Measurements from ENCODE around the gene BMI1.
A peak's percentile ranks its signal among the peaks of the same experiment; 100 is the strongest.

The BMI1 gene

DNA sequence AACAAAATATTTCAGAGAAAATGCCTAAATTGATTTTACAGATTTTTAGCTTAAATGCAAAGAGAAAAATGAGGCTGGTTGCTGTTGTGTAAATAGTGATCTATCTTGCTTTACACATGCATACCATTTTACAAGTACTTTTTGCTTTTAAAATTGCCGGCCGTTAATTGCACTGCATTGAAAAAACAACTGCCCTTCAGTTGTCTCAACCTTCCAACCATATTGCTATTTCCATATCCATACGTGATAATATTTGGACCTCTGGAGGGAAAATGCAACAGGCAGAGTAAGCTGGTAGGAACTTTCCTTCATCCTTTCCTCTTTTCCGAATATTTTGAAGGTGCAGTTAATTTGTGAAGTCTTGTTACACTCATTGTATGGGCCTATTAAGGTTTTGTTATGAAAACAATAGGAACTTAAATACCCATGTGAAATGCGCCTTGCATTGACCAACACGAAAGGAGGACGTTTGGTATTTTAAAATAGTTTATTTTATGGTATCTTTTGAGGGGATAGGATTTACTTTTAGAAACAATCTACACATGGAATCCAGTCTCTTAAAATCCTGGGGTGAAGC, 11.3 kb downstream of the BMI1 start:
- DNase-seq (ENCODE audit: low read depth), result no peak
- TF ChIP-seq, protein P1, sequence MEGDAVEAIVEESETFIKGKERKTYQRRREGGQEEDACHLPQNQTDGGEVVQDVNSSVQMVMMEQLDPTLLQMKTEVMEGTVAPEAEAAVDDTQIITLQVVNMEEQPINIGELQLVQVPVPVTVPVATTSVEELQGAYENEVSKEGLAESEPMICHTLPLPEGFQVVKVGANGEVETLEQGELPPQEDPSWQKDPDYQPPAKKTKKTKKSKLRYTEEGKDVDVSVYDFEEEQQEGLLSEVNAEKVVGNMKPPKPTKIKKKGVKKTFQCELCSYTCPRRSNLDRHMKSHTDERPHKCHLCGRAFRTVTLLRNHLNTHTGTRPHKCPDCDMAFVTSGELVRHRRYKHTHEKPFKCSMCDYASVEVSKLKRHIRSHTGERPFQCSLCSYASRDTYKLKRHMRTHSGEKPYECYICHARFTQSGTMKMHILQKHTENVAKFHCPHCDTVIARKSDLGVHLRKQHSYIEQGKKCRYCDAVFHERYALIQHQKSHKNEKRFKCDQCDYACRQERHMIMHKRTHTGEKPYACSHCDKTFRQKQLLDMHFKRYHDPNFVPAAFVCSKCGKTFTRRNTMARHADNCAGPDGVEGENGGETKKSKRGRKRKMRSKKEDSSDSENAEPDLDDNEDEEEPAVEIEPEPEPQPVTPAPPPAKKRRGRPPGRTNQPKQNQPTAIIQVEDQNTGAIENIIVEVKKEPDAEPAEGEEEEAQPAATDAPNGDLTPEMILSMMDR (conservative IDR thresholded peaks at IDR 0.05; ENCODE audit: control insufficient read depth, insufficient read depth, low read depth, low read length), result no peak
- H3K4me3 ChIP-seq (ENCODE audit: control insufficient read depth, low read depth, low read length), result no peak overlapping the region

DNA sequence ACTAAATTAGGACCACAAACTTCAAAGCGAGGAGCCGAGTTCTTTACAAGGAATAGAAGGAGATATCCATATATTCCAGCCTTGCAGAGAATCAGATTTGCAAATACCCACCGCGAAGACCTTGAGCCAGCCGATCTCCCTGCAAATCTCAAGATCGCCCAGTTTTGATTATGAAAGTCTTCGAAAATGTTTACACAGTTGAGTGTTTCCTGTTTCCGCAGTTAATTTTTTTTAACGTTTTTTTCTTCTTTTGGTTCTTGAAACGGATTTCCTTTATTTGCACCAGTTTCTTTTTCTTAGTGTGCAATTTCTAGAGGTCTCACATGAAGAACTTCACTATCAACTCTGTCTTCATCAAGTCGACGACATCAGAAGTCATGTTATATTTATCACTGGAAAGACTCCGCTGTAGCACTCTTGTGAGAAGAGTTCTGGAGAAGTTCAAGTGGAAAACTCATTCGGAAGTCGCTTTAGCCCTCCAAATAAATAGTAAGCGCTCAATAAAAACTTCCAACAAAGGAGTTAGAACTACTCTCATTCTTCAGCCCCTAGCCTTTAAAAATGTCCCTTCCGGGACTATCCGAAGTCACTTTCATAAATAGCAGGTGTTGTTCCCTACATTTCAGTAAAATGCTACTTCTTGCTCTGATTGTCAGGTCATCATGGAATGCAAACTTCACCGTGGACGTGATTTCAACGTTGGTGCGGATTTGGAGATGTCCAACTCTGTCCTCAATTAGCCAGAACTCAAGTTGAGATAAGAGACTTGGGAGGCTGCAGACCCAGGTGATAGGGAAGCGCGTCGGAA, 12.5 kb downstream of the BMI1 start:
- no peak overlapping the region for H3K4me3 ChIP-seq (ENCODE audit: control insufficient read depth, low read depth, low read length)
- no peak for DNase-seq (ENCODE audit: low read depth)
- TF ChIP-seq, protein P1 (conservative IDR thresholded peaks at IDR 0.05; ENCODE audit: control insufficient read depth, insufficient read depth, low read depth, low read length), result no peak

DNA sequence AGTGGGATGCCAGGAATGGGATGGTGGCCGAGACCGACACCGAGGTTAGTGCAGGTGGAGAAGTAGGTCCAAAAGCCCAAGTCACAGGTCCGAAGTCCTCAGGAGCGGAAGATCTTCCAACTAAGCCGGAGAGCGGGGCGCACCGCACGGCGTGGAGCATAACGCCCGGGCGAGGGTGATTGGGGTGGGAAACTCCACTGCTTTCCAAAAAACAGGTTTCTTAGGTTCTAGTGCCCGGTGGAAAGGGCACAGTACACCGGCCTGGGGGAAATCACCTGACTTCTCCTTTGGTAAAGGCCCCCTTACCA, 13.0 kb downstream of the BMI1 start:
- H3K4me3 ChIP-seq (ENCODE audit: control insufficient read depth, low read depth, low read length), result no peak overlapping the region

DNA sequence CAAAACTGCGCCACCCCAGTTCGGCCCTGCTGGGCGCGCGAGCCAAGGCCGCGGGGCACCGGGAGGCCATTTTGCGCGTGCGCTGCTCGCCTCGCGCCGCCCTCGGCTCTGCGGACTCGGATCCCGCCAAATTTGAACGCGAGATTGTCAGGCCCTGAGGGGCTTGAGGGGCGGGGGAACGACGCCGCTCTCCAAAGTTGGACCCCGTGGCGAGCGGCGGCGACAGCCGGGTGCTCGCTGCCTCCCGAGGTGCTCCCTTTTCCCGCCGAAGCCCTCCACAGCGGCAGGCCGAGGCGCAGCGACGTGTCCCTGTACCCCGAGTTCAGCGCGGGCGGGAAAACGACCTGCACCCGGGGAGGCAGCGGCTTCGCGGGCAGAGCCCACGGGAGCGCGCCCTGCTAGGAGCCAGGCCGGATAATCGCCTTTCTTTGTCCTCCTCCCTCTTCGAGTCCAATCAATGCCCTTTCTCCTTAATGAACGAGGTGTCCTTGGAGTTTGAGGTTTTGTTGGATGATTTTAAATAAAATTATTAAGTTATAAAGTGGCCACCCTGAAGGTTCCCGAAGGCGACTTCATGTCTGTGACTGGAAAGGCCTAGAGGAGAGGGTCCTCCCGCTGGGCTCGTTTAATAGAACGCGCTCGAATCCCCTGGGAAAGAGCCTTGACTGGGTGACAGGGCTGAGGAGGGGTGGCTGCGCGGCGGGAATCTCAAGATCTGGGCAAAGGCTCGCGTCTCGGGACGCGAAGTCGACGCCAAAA, 13.7 kb downstream of the BMI1 start:
- H3K4me3 ChIP-seq (ENCODE audit: control insufficient read depth, low read depth, low read length), result peak overlapping the region; percentile 40
- DNase-seq (ENCODE audit: low read depth), result no peak
- TF ChIP-seq, protein P1 (conservative IDR thresholded peaks at IDR 0.05; ENCODE audit: control insufficient read depth, insufficient read depth, low read depth, low read length), result no peak

More for the DNA sequence above, 13.0 kb downstream of the BMI1 start:
- TF ChIP-seq, protein P1 (conservative IDR thresholded peaks at IDR 0.05; ENCODE audit: control insufficient read depth, insufficient read depth, low read depth, low read length), result no peak
- no peak for DNase-seq (ENCODE audit: low read depth)

DNA sequence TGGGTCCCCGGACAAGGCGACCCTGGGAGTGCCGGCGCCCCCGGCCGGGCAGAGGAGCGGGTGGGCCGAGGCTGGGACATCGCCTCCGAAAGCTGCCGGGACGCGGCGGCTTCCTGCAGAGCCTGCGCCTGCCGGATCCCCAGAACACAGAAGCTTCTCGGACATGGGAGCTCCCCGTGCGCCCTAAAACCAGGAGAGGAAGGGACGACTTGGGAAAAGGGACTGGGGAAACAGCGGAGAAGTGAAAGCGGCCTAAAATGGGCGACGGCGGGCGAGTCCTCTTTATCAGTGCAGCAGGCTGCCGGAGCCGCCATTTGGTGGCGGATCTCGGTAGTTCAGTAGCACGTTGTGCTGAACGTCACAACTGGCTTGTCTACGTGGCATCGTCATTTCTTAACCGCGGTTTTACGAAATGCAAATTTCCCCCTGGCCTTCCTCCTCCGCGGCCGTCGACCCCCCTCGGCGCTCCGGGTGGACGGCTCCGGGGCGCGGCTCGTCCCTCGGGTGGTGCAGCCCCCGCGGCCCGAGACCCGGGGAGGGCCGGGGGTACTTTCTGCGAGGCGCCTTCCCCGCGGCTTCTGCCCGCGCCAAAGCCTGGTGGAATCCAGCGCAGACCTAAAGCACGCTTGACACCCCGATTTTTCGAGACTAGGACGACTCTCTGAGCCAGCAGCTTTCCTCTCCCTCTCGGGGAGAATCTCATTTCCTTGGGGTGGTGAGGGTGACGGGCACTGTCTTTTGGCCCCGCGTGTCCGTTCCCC, 14.5 kb downstream of the BMI1 start:
- DNase-seq (ENCODE audit: low read depth), result peak; percentile 71
- TF ChIP-seq, protein P1 (conservative IDR thresholded peaks at IDR 0.05; ENCODE audit: control insufficient read depth, insufficient read depth, low read depth, low read length), result no peak
- peak overlapping the region; percentile 40 for H3K4me3 ChIP-seq (ENCODE audit: control insufficient read depth, low read depth, low read length)

DNA sequence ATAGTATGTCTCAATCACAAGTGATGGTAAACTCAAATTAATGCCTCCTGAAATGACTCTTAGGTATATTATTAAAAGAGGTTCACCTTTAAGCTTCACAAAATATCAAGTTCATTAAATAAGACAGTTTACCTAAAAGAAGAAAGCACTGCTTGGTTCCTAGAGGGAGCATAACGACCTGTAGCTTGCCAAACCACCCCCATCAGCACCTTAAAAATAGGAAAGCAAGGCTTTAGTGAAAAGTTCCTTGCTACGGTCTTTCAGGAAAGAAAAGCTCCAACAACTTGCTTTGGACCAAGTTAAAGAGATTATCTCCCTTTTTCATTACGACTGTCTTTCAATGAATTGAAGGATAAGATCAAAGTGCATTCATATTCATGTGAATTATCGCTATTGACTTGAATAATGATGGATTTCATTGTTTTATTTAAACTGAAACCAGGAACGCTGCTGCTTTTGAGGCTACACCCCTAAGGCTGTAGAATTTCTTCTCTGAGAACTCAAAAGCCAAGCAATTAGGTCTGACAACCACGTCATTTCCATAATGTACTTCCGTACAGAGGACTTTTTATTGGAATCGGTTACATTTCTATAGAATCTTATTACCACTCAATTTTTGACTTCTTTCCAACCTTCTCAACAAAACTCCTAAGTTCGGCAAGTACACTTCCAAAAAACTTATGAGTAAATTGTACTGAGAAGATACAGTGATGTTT, 17.4 kb downstream of the BMI1 start:
- H3K4me3 ChIP-seq (ENCODE audit: control insufficient read depth, low read depth, low read length), result no peak overlapping the region
- TF ChIP-seq, protein P1 (conservative IDR thresholded peaks at IDR 0.05; ENCODE audit: control insufficient read depth, insufficient read depth, low read depth, low read length), result no peak
- no peak for DNase-seq (ENCODE audit: low read depth)
